Measurements from ENCODE around the gene LSM14B.

DNA sequence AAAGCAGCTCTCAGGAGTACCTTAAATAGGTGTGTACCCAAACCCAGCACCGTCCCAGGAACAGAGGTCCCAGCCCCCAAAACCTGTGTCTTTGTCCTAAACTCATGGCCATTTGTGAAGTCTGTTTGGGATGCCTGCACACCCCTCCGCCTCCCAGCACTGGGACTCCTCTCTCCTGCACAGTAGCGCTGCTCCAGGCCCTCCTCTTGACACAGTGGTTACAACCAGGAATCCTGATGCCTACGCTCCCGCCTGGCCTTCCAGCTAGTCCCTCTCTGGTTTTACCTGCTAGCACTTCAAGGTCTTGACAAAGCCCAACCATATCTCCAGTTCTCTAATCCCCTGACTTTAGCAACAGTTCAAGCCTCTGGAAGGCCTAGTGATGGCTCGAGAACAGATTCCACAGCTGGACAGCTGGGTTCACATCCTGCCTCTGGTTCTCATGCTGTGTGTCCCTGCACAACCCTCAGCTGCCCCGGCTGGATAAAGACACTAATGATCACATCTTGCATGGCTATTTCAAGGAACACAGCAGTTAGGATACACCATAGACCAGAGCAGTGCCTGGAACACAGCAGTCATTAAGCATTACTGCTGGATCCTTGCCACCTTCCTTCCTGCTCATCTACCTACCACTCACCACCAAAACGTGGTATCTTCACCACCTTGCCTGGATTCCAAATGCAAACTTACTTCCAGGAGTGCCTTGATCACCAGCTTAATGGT, 15.4 kb downstream of the LSM14B start:
- TF ChIP-seq CTCF (IDR thresholded peaks at IDR 0.05; ENCODE audit: low read length) = no peak
- TF ChIP-seq EZH2 (IDR thresholded peaks at IDR 0.05; ENCODE audit: borderline replicate concordance, low read length) = no peak

All from OCI-LY1 (cell line).